ENCODE results near the gene S100A6. TPM values are rescaled to one million over a fixed set of nuclear protein-coding genes. Genes with fewer than 3 reads are reported as not detected.
"Not testable (repeated sequence)": the region's sequence is repeated elsewhere in the genome, so short reads cannot be mapped to it uniquely, and the experiment has no call there.

The S100A6 gene
- total and polyA plus RNA-seq, 4 donors, result 165 to 10,136 (median 2,002) TPM

DNA sequence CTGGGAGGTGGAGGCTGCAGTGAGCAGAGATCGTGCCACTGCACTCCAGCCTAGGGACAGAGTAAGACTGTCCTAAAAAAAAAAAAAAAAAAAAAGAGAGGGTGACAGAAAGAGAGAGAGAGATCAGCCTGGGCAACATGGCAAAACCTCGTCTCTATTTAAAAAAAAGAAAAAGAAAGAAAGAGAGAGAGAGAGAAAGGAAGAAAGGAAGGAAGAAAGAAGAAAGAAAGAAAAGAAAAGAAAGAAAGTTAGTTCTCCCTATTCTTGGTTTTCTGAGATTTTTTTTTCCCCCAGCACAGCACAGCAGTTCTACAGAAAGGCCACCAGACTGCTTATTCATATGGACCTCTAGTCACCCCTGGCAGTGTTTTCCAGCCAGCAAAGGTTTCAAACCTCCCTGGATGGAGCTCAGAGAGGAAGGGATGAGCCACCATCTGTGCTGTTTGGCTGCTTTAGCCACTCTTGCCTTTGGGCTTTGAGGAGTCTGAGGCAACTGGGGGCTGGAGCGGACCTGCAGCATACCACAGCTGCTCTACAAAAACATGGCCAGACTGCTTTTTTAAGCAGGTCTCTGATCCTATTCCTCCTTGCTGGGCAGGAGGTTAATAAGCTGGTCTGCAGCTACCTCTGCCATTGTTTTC is 10.6 kb downstream of the S100A6 start:
- DNase-seq (no peak), ATAC-seq (ENCODE audit: insufficient read depth, low FRiP score) (no peak)
- no peak overlapping the region for H3K9ac ChIP-seq (ENCODE audit: insufficient read depth in 1 of 2, low read length in 2 of 2)
- no peaks in the 10 kb centered on the region for H3K27me3 ChIP-seq (ENCODE audit: control insufficient read depth in 3 of 3, insufficient read depth in 3 of 3, low read length in 2 of 3)
- no peaks in the 10 kb centered on the region for H3K9me3 ChIP-seq (ENCODE audit: control insufficient read depth in 4 of 4, insufficient read depth in 3 of 4, low read length in 3 of 4)
- no peak overlapping the region for H3K4me3 ChIP-seq
- no peak overlapping the region for H3K27ac ChIP-seq (ENCODE audit: low read depth in 1 of 2, low read length in 1 of 2)
- TF ChIP-seq, protein P1, sequence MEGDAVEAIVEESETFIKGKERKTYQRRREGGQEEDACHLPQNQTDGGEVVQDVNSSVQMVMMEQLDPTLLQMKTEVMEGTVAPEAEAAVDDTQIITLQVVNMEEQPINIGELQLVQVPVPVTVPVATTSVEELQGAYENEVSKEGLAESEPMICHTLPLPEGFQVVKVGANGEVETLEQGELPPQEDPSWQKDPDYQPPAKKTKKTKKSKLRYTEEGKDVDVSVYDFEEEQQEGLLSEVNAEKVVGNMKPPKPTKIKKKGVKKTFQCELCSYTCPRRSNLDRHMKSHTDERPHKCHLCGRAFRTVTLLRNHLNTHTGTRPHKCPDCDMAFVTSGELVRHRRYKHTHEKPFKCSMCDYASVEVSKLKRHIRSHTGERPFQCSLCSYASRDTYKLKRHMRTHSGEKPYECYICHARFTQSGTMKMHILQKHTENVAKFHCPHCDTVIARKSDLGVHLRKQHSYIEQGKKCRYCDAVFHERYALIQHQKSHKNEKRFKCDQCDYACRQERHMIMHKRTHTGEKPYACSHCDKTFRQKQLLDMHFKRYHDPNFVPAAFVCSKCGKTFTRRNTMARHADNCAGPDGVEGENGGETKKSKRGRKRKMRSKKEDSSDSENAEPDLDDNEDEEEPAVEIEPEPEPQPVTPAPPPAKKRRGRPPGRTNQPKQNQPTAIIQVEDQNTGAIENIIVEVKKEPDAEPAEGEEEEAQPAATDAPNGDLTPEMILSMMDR (IDR thresholded peaks at IDR 0.05; ENCODE audit: control extremely low read depth, extremely low read depth), result no peak
- H3K36me3 ChIP-seq (ENCODE audit: control insufficient read depth in 4 of 4, insufficient read depth in 4 of 4, low read length in 4 of 4), result no peaks in the 10 kb centered on the region
- peaks cover 0 to 9% (median 0%) of the 10 kb centered on the region in 5 donors for H3K4me1 ChIP-seq (ENCODE audit: control insufficient read depth in 5 of 5, insufficient read depth in 5 of 5, low read length in 5 of 5)
- 51 to 69% methylated on average over 3 of the region's 3 CpGs for WGBS, 2 donors

DNA sequence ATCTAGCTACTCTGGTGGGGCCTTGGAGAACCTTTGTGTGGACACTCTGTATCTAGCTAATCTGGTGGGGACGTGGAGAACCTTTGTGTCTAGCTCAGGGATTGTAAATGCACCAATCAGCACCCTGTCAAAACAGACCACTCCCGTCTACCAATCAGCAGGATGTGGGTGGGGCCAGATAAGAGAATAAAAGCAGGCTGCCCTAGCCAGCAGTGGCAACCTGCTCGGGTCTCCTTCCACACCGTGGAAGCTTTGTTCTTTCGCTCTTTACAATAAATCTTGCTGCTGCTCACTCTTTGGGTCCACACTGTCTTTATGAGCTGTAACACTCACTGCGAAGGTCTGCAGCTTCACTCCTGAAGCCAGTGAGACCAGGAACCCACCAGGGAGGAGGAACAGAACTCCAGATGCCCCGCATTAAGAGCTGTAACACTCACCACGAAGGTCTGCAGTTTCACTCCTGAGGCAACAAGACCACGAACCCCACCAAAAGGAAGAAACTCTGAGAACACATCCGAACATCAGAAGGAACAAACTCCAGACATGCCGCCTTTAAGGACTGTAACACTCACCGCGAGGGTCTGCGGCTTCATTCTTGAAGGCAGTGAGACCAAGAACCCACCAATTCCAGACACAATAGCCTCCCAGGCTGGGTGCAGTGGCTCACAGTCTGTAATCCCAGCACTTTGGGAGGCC is 13.3 kb downstream of the S100A6 start:
- 71 to 76% methylated on average over 14 of the region's 14 CpGs for WGBS, 2 donors
- not testable (repeated sequence) for H3K27ac ChIP-seq (ENCODE audit: low read depth in 1 of 2, low read length in 1 of 2); H3K4me1 ChIP-seq (ENCODE audit: control insufficient read depth in 5 of 5, insufficient read depth in 5 of 5, low read length in 5 of 5); H3K4me3 ChIP-seq; DNase-seq; ATAC-seq (ENCODE audit: insufficient read depth, low FRiP score); H3K36me3 ChIP-seq (ENCODE audit: control insufficient read depth in 4 of 4, insufficient read depth in 4 of 4, low read length in 4 of 4); H3K9me3 ChIP-seq (ENCODE audit: control insufficient read depth in 4 of 4, insufficient read depth in 3 of 4, low read length in 3 of 4); H3K27me3 ChIP-seq (ENCODE audit: control insufficient read depth in 3 of 3, insufficient read depth in 3 of 3, low read length in 2 of 3); H3K9ac ChIP-seq (ENCODE audit: insufficient read depth in 1 of 2, low read length in 2 of 2)

- H3K27ac ChIP-seq (ENCODE audit: low read depth in 1 of 2, low read length in 1 of 2); H3K27me3 ChIP-seq (ENCODE audit: control insufficient read depth in 3 of 3, insufficient read depth in 3 of 3, low read length in 2 of 3); H3K4me1 ChIP-seq (ENCODE audit: control insufficient read depth in 5 of 5, insufficient read depth in 5 of 5, low read length in 5 of 5); DNase-seq; H3K4me3 ChIP-seq; H3K9me3 ChIP-seq (ENCODE audit: control insufficient read depth in 4 of 4, insufficient read depth in 3 of 4, low read length in 3 of 4); H3K36me3 ChIP-seq (ENCODE audit: control insufficient read depth in 4 of 4, insufficient read depth in 4 of 4, low read length in 4 of 4); H3K9ac ChIP-seq (ENCODE audit: insufficient read depth in 1 of 2, low read length in 2 of 2); ATAC-seq (ENCODE audit: insufficient read depth, low FRiP score): not testable (repeated sequence)
- WGBS, 2 donors, result 96 to 98% methylated on average over 37 of the region's 37 CpGs
Observed at GRCh38 chr1:153521808-153522207, 14.0 kb downstream of the S100A6 start.

DNA sequence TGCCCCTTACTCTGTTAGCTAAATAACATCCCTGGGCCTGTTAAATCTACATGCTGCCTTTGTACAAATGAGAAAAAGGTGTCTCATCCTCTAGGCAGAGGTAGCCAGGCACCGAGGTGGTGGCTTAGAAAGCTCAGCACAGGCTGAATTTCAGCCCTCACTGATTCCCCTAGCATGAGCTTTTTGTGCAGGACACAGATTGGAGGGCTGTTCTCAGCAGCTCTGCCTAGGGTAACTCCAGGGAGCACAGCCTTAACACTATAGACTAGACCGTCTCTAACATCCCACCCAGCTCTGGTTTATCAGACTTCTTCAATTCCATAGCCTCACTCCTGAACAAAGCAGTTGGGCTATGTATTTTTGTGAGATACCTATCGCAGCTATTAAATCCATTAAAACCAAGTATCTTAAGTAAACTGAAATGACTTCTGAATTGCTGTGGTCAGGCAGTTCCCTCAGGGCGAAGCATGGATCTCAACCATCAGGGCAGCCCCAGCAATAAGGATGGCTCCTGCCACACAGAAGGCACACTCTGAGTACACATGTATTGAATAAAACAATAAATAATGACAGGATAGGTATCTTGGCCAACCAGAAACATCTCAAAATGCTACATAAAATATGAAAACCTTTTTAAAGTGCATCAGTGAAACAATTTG is 14.8 kb downstream of the S100A6 start:
- H3K4me3 ChIP-seq, result no peak overlapping the region
- no peaks in the 10 kb centered on the region for H3K36me3 ChIP-seq (ENCODE audit: control insufficient read depth in 4 of 4, insufficient read depth in 4 of 4, low read length in 4 of 4)
- peaks cover 0 to 1% (median 0%) of the 10 kb centered on the region in 5 donors for H3K4me1 ChIP-seq (ENCODE audit: control insufficient read depth in 5 of 5, insufficient read depth in 5 of 5, low read length in 5 of 5)
- TF ChIP-seq, protein P1 (IDR thresholded peaks at IDR 0.05; ENCODE audit: control extremely low read depth, extremely low read depth), result no peak
- 88 to 97% methylated on average over 4 of the region's 4 CpGs for WGBS, 2 donors
- H3K27me3 ChIP-seq (ENCODE audit: control insufficient read depth in 3 of 3, insufficient read depth in 3 of 3, low read length in 2 of 3), result no peaks in the 10 kb centered on the region
- no peak overlapping the region for H3K27ac ChIP-seq (ENCODE audit: low read depth in 1 of 2, low read length in 1 of 2)
- no peak for ATAC-seq (ENCODE audit: insufficient read depth, low FRiP score)
- H3K9ac ChIP-seq (ENCODE audit: insufficient read depth in 1 of 2, low read length in 2 of 2), result no peak overlapping the region
- H3K9me3 ChIP-seq (ENCODE audit: control insufficient read depth in 4 of 4, insufficient read depth in 3 of 4, low read length in 3 of 4), result no peaks in the 10 kb centered on the region
- no peak for DNase-seq

DNA sequence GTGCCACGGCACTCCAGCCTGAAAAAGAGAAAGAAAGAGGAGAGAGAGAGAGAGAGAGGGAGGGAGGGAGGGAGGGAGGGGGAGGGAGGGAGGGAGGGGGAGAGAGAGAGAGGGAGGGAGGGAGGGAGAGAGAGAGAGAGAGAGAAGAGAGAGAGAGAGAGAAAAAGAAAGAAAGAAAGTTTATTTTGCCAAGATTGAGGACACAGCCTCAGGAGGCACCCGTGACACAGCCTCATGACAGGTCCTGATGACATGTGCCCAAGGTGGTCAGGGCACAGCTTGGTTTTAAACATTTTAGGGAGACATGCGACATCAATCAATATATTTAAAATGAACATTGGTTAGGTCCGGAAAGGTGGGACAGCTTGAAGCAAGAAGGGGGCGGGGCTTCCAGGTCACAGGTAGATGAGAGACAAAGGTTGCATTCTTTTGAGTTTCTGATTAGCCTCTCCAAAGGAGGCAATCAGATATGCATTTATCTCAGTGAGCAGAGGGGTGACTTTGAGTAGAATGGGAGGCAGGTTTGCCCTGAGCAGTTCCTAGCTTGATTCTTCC is 15.6 kb downstream of the S100A6 start:
- not testable (repeated sequence) for H3K4me3 ChIP-seq; H3K36me3 ChIP-seq (ENCODE audit: control insufficient read depth in 4 of 4, insufficient read depth in 4 of 4, low read length in 4 of 4); H3K4me1 ChIP-seq (ENCODE audit: control insufficient read depth in 5 of 5, insufficient read depth in 5 of 5, low read length in 5 of 5); H3K9ac ChIP-seq (ENCODE audit: insufficient read depth in 1 of 2, low read length in 2 of 2); ATAC-seq (ENCODE audit: insufficient read depth, low FRiP score); DNase-seq; H3K9me3 ChIP-seq (ENCODE audit: control insufficient read depth in 4 of 4, insufficient read depth in 3 of 4, low read length in 3 of 4); H3K27ac ChIP-seq (ENCODE audit: low read depth in 1 of 2, low read length in 1 of 2); H3K27me3 ChIP-seq (ENCODE audit: control insufficient read depth in 3 of 3, insufficient read depth in 3 of 3, low read length in 2 of 3)
- 84 to 89% methylated on average over 5 of the region's 5 CpGs for WGBS, 2 donors
